ENCODE results near the gene UBE2A.

UBE2A gene

GRCh38 chrX:119617517-119618164 is 43.3 kb downstream of the UBE2A start (continued):
- no peak for TF ChIP-seq PATZ1 (CRISPR knock-in tag; IDR thresholded peaks at IDR 0.05; ENCODE audit: borderline replicate concordance)
- no peak for TF ChIP-seq ZNF8 (CRISPR knock-in tag; IDR thresholded peaks at IDR 0.05)
- no peak for TF ChIP-seq ARNTL (CRISPR knock-in tag; IDR thresholded peaks at IDR 0.05; ENCODE audit: borderline replicate concordance, low read depth)
- TF ChIP-seq ISL1 (CRISPR knock-in tag; IDR thresholded peaks at IDR 0.05) = no peak
- TF ChIP-seq, protein P1, sequence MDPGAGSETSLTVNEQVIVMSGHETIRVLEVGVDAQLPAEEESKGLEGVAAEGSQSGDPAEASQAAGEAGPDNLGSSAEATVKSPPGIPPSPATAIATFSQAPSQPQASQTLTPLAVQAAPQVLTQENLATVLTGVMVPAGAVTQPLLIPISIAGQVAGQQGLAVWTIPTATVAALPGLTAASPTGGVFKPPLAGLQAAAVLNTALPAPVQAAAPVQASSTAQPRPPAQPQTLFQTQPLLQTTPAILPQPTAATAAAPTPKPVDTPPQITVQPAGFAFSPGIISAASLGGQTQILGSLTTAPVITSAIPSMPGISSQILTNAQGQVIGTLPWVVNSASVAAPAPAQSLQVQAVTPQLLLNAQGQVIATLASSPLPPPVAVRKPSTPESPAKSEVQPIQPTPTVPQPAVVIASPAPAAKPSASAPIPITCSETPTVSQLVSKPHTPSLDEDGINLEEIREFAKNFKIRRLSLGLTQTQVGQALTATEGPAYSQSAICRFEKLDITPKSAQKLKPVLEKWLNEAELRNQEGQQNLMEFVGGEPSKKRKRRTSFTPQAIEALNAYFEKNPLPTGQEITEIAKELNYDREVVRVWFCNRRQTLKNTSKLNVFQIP (CRISPR knock-in tag; IDR thresholded peaks at IDR 0.05; ENCODE audit: borderline replicate concordance, low read depth) = no peak
- TF ChIP-seq ZFP3 (CRISPR knock-in tag; IDR thresholded peaks at IDR 0.05) = no peak
- TF ChIP-seq ZC3H10 (CRISPR knock-in tag; IDR thresholded peaks at IDR 0.05) = no peak
- TF ChIP-seq BACH2 (CRISPR knock-in tag; IDR thresholded peaks at IDR 0.05; ENCODE audit: borderline replicate concordance) = no peak

GRCh38 chrX:119618439-119618838 is 44.1 kb downstream of the UBE2A start:
- TF ChIP-seq ESRRG (CRISPR knock-in tag; IDR thresholded peaks at IDR 0.05) (no peak), CSRNP3 (CRISPR knock-in tag; IDR thresholded peaks at IDR 0.05) (no peak), CSDC2 (CRISPR knock-in tag; IDR thresholded peaks at IDR 0.05) (no peak), ISL1 (CRISPR knock-in tag; IDR thresholded peaks at IDR 0.05) (no peak), ZFP30 (CRISPR knock-in tag; IDR thresholded peaks at IDR 0.05) (no peak), ARNTL (CRISPR knock-in tag; IDR thresholded peaks at IDR 0.05; ENCODE audit: borderline replicate concordance, low read depth) (no peak), ZNF8 (CRISPR knock-in tag; IDR thresholded peaks at IDR 0.05) (no peak), ZC3H10 (CRISPR knock-in tag; IDR thresholded peaks at IDR 0.05) (no peak), ZFP3 (CRISPR knock-in tag; IDR thresholded peaks at IDR 0.05) (no peak), ZNF70 (CRISPR knock-in tag; IDR thresholded peaks at IDR 0.05) (no peak)
- no peak for ATAC-seq

DNA sequence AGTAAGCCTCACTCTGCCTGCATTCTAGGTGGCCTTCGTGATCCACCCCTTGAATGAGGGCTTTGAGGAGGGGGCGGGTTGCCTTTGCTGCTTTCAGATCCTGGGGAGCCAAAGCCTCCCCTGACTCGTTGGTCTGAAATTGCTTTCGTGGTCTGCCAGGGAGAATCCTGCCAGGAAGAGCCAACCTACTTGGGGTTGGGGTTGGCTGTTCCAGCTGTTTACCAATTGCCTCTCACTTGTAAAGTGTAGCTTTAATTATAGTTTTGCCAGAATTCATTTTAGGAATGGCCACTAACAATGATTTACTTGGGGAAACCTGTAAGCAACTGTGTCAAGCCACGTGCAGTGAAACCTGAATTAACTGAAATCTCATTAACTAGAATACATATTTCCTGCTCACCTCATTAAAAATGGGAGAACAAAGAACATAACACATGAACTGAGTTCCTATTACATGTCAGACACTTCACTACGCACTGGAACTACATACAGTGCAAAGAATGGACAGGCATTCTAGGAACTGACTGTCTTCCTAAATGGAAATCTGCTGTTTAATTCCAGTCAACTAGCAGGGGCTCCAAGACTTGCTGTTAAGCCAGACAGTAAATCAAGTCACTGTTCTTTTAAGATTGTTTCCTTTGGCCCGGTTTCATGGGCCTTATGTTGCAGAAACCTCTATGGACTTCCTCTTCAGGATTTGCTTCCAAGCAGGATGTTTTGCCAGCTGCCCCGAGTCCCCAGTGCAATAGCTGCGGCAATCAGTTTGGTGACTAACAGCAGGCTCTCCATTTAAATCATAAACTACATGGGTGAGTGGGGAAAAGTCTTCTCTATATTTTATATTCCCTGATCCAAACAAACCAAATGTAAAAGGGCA is 48.2 kb downstream of the UBE2A start:
- peak; percentile 24; the same call in 1 of the 3 replicates for ATAC-seq
- no peak for TF ChIP-seq ZNF565 (CRISPR knock-in tag; conservative IDR thresholded peaks at IDR 0.05; ENCODE audit: low read depth)
- no peak for TF ChIP-seq ZFP30 (CRISPR knock-in tag; IDR thresholded peaks at IDR 0.05)
- TF ChIP-seq PATZ1 (CRISPR knock-in tag; IDR thresholded peaks at IDR 0.05; ENCODE audit: borderline replicate concordance) = no peak
- no peak for TF ChIP-seq CREB5 (CRISPR knock-in tag; IDR thresholded peaks at IDR 0.05; ENCODE audit: low read depth)
- TF ChIP-seq, protein P1 (CRISPR knock-in tag; IDR thresholded peaks at IDR 0.05; ENCODE audit: borderline replicate concordance, low read depth) = no peak
- TF ChIP-seq PPARA (CRISPR knock-in tag; IDR thresholded peaks at IDR 0.05; ENCODE audit: borderline replicate concordance) = no peak
